Activated effector memory CD4-positive, alpha-beta T cell treated with Interleukin-2 at 50 U/mL for 16 hours (primary cell): ENCODE data around the gene SPATA3.
"Not testable (repeated sequence)": the region's sequence is repeated elsewhere in the genome, so short reads cannot be mapped to it uniquely, and the experiment has no call there.

Source experiments
- DNase-seq: peaks from one replicate; pipeline ENCODE4 v3.0.0-alpha.2; 2020

Gene SPATA3

DNA sequence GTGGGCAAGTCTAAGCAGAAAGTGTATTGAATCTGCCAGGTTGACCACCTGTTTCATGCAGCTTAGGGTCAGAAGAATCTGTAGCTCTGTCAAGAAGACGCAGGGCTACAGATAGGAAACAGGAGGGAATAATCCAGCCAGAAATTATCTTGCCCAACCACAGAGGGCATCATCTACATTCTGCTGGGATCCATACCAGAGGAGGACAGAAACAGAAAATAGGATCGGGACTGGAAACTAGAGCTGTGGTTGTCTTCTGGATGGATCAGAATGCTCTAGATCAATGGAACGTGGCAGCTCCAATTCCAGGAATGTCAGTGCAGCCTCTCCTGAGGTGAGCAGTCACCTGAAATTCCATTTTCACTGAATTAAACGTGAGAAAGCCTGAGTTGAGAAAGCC, 3.6 kb downstream of the SPATA3 start:
- DNase-seq: no peak

DNA sequence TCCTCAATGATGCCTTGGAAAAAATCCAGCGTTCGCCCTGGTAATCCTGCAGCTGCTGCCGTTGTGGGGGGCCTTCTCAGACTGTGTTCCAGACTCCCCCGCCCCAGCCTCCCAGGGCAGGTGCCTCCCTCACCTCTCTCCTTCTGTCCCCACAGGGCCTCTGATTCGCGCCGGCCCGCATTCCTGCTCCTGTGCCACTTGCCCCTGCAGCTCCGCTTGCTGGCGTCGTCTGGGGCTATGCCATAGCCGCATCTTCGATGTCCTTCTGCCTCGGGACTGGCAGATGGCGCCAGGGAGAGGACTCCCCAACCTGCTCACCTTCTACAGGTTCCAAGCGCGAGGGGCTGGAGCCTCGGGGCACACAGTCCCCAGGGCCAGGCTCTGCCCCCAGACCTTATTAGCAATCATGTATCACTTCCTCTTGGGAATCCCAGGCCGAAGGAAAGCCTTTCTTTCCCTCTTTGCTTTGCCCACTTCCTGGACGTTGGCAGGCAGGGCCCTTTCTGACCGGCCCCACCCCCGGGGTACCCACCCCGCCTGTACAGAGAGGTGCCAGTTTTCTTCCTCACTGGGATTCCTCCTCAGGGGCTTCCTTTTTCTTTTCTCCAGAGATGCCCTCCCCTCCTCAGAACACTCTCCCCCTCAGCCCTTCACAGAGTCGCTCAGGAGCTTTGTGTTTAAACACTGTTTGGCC, 4.4 kb downstream of the SPATA3 start:
- no peak for DNase-seq

DNA sequence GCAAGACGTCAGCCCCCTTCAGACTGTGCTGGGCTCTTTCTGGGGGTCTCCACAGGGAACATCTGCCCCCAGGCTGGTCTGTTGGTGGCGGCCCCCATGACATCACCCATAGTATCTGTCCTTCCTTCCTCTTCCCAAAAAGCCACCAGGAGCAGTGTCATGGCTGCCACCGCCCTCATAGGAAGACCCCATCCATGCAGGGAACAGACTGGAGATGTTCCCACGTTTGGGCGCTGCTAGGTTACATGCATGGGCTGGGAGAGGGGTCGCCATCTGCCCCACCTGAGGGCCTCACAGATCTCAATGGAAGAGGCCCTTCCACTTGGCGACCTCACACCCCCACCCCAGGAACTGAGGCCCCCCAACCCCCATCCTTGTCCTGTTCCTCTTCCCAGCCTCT, 5.1 kb downstream of the SPATA3 start:
- no peak for DNase-seq

DNA sequence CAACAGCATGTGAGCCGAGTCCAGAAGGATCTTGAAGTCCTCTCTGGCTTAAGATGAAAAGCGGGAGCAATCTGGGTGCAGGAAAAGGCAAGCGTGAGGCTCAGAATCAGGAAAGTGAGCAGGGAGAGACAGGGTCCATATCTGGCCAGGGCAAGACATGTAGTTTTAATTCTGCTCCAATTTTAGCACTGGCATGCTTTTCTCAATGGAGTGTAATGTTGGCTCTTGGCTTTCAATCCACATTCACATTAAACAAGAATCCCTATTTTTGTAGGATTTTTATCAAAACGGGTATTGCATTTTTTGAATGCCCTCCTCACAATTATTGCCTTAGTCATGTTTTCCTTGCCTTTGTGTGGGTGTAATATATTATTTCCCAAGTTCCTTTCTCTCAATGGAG, 6.0 kb downstream of the SPATA3 start:
- DNase-seq: no peak

DNA sequence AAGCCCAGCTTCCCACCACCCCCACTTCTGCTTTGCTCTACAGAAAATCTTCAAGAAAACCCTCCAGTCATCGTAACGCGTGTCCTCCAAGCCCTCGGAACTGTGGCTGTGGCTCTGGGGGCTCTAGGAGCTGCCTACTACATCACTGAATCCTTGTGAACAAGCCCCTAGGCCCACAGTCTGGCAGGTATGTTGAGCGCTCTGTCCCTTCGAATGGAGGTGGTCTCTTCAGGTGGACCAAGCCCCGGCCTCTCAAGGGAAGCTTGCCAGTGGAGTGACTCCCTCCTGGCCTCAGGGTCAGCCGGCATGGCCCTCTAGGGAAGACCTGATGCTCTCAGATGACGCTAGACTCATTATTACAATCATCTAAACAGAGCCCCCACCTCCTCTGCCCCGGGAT, 6.7 kb downstream of the SPATA3 start:
- no peak for DNase-seq

DNA sequence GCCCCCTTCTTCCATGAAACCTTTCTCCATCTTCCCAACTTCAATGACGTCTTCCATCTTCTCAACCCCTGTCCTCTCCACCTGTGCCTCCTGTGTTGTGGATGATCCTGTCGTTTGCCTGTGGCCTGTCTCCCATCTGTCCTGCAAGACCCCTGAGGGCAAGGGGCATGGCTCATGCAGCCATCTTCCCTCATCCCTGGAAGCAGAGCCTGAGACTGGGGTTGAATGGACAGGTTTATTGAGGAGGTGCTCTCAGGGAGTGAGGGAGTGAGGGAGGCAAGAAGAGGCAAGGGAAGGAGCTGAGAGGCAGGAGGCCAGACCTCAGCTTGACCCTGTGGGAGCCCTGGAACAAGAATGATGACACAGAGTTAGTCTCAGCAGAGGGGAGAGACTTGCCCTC, 7.3 kb downstream of the SPATA3 start:
- no peak for DNase-seq

DNA sequence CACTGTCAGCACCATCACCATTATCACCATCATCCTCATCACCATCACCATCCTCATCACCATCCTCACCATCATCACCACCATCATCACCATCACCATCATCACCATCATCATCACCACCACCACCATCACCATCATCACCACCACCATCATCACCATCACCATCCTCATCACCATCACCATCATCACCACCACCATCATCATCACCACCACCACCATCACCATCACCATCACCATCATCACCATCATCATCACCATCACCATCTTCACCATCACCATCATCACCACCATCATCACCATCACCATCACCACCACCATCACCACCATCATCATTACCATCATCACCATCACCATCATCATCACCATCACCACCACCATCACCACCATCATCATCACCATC, 9.0 kb downstream of the SPATA3 start:
- DNase-seq: not testable (repeated sequence)

DNA sequence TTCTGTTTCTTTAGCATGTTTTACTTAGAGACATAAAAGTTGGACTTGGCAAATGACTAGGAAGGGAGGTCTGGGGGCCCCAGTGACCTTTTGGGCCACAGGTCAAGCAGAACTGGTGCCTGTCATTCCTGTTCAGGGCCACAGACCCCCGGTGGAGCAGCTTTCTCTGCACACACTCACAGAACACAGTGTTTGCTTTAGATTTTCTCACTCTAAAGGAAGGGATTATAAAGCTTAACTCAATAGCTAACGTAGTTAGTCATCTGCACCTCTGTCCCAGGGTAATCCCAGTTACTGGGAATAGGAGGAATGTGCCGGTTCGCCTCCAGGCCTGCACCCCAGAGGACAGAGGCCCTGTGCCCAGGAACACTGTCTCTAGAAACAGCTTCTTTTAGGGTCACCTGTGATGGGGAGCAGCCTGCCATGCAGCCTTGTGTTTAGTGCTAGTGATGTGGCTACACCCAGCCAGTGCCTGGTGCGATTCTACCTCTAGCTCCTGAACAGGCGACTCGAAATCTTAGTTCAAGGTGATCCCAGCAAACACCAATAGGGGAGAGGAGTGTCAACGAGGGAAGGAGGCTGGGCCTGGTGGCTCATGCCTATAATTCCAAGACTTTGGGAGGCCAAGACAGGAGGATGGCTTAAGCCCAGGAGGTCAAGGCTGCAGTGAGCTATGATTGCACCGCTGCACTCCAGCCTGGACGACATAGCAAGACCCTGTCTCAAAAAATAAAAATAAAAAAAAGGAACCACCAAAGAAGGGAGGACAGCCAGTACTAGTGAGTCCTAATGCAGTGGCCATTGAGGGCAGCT, 11.6 kb downstream of the SPATA3 start:
- DNase-seq: no peak

DNA sequence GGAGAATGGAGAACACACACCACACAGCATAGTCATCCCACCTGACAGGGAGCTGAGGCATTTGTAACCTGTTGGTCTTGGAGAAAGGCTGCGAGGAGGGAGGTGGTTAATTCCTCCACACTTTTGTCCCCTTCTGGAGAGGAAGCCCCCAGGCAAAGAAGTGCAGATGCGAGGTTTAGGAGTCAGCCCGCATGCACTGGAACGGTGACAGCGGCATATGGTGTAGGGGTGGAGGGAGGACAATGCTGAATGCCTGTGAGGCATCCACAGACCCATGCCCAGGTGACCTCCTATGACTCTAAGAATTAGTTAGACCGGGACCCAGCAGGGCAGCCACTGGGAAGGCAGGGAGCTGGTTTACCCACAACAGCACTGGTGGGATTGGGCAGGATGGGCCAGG, 12.2 kb downstream of the SPATA3 start:
- no peak for DNase-seq

DNA sequence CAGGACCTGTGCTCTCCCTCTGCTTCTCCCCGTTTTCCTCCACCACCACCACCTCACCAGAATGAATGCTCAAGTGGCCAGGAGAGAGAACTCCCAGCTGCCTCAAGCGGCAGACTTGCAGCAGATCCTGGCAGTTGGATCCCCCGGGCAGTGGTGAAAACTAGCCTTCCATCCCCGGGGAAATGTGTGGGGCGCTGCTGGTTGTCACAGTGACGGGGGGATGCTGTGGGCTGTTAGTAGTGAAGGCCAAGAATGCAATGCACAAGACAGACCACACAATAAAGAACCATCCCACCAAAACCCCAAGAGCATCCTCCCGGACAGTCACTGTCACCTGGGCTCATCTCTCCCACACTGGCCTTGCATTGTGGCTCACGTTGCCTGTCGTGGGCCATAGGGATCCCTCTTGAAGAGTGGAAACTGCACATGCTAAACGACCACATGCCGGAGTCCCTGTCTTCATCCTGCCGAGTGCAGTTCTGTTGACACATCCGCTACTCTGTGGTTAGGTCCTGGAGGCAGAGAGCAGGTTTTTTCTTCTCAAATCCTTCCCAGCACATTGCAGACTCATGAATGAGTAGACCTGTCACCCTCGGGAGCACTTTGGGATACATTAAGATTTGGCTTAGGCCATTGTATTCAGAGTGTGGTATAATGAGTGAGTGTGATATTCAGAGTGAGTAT, 13.5 kb downstream of the SPATA3 start:
- no peak for DNase-seq

DNA sequence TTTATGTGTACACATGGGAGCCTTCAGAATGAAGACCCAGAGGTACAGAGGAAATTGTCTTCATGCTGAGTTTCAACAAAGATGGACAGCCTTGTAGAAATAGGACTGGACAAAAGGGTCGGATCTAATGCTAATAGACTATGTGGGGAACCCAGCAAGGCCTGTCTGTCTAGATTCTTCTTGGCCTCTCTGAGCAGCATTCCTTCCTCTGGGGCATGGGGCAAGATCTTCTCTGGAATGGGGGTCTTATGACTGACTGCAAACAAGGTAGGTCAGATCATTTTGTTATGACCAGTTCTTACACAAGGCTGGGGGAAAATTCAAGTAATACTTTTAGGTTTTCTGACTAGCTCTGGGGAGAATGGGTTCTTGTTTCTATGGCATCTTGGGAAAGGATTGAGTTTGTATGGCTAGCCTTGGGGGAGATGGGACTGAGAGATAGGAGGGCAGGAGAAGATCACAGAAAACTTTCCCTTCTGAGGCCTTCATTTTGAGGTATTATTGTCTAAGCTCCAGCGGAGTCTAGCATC, 14.3 kb downstream of the SPATA3 start:
- DNase-seq: no peak

DNA sequence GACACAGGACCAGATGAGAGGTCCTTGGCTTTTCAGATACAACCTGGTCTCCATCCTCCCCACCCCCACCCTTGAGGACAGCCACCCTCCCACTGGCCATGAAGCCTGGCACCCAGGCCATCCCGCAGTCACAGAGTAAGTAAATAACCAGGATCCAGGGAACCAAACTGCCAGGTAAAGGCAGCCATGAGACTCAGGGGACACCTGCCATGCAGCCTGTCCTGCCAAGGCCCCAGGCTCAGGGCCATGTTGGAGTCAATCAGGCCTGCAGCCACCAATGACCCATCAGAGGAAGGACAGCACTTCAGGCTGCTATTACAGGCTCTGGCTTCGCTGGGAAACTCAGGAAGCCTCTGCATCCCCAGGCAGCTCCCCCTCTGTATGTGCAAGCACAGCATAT, 15.6 kb downstream of the SPATA3 start:
- DNase-seq: no peak

DNA sequence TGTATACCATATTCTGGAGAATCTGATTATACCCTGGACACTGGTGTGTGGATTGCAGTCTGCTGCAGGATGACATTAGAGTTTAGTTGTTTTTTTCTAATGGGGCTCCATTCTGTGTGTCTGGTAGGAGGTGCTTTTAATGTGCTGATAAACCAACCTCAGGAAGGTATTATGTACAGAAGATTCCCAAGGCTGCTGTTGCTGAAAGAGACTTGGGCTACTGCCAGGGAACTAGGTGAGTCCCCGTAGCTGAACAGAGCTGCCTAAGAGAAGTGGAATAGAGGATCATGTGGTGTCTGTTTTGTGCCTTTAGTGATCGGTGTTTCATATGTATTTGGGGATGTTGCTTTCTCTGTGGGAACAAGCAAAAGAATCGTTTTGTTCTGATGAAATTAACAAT, 16.5 kb downstream of the SPATA3 start:
- DNase-seq: no peak

DNA sequence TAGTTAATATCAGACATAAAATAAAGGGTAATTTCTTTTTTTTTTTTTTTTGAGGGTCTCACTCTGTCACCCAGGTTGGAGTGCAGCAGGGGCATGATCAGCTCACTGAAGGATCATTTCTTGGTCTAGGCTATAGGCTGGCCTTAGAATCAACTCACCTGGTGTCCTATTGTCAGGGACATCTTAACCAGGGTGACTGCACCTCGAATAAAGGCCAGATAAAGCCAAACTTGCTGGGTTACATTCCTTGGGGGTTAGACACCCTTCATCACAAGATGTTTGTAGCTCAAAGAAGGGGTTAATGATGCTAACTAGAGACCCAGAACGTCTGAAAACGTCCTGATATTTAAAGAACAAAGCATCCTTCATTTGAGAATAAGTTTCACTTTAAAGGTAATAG, 17.9 kb downstream of the SPATA3 start:
- no peak for DNase-seq

DNA sequence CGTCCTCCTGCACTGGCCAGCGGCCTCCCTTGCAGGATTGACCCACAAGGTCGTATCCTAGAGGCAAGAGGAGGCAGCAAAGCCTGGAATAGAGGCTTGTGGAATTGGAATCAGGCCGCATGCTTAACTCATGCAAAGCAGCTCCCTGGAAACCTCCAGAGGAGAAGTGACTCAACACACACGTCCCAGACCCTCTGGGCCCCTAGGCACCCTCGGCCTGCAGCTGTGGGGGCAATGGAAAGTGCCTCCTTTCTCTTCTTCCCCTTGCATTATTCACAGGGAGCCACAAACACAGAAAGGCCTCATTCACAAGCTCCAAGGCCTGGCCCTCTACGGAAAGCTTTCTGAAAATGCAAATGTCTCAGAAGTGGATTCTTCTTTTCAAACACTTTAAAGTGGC, 19.6 kb downstream of the SPATA3 start:
- DNase-seq: no peak

DNA sequence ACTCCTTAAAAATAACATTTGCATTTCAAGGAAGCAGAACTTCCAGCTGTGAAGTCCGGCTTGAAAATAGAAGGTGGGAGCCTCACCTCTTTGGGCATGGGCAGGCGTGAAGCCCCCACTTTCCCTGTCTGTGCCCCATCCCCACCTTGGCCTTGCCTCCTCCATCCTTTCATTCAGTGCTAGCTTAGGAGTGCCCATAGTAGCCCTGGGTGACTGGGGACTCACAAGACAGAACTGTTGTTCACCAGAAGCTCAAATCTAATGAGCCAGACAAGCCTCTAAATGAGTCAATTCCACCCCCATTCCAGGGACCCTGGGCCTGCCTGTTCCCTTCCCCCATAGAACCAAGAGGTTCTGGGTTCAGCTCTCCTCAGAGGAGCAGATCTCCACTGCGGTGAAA, 20.0 kb downstream of the SPATA3 start:
- DNase-seq: no peak

DNA sequence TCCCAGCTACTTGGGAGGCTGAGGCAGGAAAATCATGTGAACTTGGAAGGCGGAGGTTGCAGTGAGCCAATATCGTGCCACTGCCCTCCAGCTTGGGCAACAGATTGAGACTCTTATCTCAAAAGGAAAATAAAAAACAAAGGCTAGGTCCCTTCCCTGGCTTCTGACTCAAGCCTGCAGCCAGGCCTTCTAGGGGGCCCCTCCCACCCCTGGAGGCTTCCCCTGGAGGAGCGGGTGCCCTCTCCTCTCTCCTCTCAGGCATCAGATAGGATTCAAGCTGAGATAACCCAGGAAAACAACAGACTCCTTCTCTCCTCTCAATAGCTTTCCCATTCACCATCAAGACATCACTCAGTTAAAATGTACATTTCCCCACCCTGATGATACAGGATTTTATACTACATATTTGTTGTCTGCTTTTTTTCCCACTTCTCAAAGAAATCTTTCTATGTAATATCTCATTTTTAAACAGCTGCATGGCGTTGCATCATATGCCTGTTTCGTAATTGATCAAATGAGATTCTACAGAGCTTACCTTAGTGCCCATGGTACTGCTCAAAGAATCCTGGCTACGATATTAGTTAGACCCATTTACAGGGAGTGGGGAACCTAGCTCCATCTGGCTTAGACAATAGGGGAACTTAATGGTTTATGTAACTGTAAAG, 20.8 kb downstream of the SPATA3 start:
- DNase-seq: no peak

DNA sequence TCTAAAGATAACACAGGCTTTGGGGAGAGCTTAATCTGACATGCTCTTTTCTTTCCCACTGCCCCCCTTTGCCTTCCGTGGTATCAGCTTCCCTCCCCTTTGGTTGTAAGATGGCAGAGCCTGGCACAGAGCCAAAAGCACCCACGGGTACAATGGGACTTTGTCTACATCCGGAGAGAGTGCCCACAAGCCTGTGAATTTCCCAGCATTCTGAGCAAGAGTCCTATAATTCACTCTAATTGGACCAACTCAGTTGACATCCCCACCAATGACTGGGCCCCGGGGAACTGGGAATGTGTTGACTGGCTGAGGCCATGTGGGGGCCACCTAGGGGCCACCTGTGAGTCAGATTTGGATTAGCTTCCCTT, 21.3 kb downstream of the SPATA3 start:
- DNase-seq: no peak

DNA sequence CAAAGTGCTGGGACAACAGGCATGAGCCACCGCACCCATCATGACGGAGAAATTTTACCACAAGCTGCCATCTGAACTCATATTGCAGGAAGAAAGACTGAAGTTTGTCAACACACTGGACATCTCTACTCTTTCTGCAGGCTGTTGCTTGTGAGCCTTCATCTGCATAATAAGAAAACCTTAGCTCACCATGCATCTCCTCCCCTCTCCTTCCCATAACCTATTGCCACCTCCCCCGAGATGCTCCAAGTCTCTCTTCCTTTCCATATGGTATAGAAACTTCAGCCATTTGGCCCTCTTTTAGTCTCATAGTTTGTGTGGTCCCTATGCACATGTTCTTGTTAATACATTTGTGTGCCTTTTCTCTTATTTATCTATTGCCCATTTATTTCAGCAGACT, 22.3 kb downstream of the SPATA3 start:
- DNase-seq: no peak

DNA sequence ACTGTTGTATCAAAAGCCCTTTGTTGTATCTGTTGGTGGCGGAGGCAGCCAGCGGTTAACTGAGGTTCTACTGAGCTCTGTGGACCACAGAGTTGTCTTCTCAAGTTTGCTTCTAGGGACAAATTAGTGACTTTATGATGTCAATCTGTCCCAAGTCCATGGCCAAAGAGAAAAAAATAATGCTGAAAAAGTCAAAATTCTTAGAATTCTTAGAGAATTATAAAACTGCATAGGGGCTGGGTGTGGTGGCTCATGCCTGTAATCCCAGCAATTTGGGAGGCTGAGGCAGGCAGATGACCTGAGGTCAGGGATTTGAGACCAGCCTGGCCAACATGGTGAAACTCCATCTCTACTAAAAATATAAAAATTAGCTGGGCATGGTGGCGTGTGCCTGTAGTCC, 29.1 kb downstream of the SPATA3 start:
- not testable (repeated sequence) for DNase-seq

DNA sequence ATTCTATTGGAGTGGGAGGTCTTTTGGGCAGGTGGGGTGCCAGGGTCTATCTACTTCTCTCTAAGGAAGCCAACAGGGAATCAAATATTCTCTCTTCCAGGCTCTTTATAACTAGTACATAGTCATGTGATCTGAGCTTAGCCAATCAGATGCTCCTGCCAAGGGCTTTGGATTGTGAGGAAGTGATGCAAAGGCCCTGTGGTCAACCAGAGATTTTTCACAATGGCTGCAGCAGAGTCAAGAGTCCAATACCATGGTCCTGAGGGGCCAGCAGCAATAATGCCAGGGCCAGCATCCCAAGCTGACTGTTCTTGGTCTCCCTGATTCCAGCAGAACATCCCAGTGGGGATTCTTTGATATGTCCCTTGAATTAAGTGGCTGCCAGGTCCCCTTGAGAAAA, 33.0 kb downstream of the SPATA3 start:
- no peak for DNase-seq

DNA sequence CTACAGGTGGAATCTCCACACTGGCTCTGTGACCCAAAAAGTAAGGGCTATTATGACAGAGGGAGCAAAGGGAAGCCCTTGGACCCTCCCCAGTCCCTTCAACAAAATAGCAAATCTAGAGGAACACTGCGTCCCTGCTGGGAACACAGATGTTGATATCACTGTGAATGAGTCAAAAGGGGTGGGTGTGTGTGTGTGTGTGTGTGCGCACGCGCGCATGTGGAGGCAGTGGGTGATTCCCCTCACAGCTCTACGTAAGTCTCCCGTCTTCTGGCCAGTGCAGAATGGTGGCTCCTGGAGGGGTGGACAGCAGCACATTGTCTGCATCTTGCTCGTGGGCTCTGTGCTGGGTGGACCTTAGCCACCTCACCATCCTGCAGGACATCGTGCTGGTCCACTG, 33.6 kb downstream of the SPATA3 start:
- DNase-seq: no peak

DNA sequence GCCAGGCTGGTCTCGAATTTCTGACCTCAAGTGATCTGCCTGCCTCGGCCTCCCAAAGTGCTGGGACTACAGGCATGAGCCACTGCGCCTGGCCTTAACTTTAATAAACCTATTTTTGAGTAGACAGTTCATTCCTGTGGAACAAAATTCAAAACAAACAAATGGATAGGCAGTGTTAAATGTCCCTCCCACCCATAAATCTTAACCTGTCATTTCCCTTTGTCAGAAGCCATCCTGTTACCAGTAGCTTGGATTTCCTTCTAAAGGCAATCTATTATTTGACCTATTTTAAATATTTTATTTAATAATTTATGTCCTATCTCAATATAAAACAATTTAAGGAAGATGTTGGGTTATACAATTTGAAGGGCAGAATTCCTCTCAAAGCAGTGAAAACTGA, 34.8 kb downstream of the SPATA3 start:
- DNase-seq: no peak
